22Rv1 (cell line): ENCODE results near the gene TMEM212.

ENCODE experiments used
- ZFX ChIP-seq: fragments of 450-650 bp; IDR thresholded peaks from 2 replicates; pipeline ENCODE4 v1.6.1; 2017; ENCODE audit warnings: antibody characterized with exemption, borderline replicate concordance
- TF ChIP-seq, protein P1 (sequence below): fragments of 450-650 bp; IDR thresholded peaks from 2 replicates; pipeline ENCODE4 v1.5.1; 2017; ENCODE audit warnings: mild to moderate bottlenecking

DNA sequence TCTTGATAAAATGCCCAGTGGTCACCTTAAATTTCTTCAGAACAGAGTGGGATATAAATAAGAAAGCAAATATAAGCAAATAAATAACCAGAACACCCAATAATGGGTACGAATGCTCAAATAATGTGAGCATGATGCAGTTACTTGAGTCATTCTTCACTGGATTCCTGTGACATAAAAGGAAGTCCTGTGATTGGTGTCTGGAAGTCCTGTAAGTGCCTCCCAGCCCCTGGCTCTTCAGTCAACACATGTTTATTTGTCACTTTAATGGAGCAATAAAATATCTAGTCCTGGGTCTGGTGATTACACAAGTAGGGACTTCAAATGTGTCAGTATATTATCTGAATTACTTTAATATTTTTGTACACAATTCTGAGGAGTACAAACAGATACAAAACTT is 30.4 kb downstream of the TMEM212 start:
- TF ChIP-seq, protein P1, sequence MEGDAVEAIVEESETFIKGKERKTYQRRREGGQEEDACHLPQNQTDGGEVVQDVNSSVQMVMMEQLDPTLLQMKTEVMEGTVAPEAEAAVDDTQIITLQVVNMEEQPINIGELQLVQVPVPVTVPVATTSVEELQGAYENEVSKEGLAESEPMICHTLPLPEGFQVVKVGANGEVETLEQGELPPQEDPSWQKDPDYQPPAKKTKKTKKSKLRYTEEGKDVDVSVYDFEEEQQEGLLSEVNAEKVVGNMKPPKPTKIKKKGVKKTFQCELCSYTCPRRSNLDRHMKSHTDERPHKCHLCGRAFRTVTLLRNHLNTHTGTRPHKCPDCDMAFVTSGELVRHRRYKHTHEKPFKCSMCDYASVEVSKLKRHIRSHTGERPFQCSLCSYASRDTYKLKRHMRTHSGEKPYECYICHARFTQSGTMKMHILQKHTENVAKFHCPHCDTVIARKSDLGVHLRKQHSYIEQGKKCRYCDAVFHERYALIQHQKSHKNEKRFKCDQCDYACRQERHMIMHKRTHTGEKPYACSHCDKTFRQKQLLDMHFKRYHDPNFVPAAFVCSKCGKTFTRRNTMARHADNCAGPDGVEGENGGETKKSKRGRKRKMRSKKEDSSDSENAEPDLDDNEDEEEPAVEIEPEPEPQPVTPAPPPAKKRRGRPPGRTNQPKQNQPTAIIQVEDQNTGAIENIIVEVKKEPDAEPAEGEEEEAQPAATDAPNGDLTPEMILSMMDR, result no peak
- no peak for TF ChIP-seq ZFX
